GM19023 (cell line): ENCODE results near the gene ACTN1.

ENCODE experiments used
- ATAC-seq: cut with Tn5 transposase; IDR thresholded peaks from one replicate; pipeline ENCODE4 v1.9.1; 2021; ENCODE audit warnings: mild to moderate bottlenecking, moderate library complexity; ENCODE audit not compliant: unreplicated experiment

The ACTN1 gene

GRCh38 chr14:68921049-68921448 is 58.1 kb downstream of the ACTN1 start:
- no peak for ATAC-seq

- ATAC-seq: no peak
Observed at GRCh38 chr14:68919129-68919927, 59.8 kb downstream of the ACTN1 start.

- no peak for ATAC-seq
Observed at GRCh38 chr14:68918612-68919011, 60.5 kb downstream of the ACTN1 start.

DNA sequence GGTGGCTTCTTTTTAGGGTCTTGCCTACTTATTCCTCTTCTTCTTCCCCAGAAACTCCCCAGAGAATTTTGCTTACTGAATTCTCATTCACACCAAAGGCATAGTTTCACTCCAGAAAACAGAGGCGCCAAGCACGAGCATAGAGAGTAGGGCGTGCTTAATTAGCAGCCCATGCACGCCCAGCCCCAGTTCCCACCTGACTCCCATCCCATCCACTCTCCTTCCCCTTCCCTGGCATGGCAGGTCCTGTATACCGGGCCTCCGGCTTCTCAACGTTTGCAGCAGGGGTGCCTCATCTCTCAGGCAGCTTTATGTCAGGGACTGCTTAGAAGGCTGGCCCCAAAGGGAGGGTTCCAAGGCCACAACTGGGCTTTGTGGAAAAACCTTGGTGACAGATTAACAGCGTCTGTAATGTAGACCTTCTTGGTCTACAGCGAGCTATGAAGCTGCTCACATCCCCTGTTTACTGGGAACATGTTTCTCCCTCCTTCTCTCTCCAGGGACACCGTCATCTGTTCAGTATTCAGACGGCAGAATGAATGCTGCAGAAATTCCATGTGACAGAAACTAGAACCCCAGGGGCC is 62.7 kb downstream of the ACTN1 start:
- ATAC-seq: no peak

DNA sequence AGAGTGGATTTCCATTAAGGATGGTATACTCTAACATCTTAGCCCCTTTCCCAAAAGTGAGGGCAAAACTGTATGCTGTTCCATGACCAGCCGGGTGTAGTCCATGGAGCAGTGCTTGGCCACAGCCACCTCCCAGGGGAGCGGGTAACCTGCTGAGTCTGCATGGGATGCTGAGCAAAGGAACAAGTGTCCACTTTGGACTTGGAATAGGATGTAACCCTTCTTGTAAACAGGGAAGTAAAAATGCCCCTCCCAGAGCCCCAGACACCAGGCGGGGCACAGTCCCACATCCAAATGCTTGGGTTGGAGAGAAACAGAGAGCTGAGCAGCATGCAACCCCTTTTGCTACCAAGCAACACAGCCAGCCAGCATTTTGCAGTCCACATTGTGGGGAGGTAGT is 65.6 kb downstream of the ACTN1 start:
- no peak for ATAC-seq

- ATAC-seq: peak; percentile 62
Observed at GRCh38 chr14:68911594-68912227, 67.4 kb downstream of the ACTN1 start.

DNA sequence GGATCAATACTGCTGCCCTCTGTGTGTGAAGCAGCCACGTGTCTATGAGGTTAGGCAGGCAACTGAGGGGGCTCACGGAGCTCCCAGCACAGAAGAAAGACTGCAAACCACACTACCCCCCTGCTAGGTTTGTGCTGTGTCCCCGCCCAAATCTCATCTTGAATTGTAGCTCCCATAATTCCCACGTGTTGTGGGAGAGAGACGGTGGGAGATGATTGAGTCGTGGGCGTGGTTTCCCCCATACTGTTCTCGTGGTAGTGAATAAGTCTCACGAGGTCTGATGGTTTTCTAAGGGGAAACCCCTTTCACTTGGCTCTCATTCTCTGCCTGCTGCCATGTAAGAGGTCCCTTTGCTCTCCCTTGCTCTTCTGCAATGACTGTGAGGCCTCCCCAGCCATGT is 68.6 kb downstream of the ACTN1 start:
- ATAC-seq: no peak

- ATAC-seq: no peak
Observed at GRCh38 chr14:68908803-68909202, 70.3 kb downstream of the ACTN1 start.

DNA sequence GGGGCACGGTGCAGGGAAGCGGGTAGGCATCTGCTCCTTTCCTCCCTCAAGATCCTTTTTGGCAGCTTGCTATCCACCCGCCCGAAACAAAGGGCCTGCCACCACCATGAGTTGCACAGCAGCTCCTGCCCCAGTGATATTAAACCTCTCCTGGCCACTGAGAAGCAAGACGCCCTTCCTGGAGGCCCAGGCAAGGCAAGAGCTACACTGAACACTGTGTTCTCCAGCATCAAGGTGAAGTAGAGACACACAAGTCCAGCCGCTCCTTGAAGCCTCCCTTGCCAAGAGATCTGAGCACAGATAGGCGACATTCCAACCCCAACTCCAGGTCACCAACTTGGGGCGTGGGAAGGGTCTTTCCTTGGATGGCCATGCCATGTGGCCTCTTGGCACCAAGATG is 70.9 kb downstream of the ACTN1 start:
- ATAC-seq: no peak

DNA sequence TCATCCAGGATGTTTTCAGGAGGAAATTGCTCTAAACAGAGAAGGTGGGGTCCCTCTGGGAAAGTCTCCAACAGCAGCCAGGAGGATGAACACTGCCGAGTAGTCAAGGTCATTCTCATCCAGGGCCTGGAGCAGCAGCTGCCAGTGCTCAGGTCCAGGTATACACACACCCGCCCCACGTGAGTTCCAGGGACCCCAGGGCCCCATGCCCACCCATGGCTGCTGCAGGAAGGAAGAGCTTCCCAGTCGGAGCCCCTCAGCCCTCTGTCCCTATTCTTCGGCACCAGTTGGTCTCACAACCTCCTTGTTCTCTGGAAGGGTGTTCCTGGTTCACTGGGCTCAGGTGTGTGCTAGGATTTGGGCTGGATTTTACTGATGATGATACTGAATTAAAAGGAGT is 72.7 kb downstream of the ACTN1 start:
- ATAC-seq: no peak

DNA sequence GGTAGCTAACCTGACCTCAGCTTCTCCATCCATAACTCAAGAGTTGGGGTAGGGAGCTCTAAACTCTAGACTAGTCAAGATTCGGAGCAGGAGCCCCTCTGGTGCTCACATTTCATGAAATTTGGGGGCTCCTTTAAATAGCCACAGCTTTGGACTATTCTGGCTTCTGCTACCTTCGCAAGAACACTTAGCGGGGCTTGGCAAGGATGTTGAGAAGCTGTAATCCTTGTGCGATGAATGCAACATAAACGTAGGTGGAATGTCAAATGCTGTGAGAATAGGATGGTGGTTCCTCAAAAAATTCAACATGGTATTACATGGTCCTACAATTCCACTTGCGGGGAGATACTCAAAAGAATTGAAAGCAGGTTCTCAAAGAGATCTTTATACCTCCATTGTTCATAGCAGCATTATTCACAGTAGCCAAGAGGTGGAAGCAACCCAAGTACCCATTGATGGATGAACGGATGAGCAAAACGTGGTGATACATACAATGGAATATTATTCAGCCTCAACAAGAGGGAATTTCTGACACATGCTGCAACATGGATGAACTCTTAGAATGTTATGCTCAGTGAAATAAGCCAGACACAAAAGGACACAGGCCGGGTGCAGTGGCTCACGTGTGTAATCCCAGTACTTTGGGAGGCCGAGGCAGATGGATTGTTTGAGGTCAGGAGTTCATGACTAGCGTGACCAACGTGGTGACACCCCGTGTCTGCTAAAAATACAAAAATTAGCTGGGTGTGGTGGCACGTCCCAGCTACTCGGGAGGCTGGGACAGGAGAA is 73.8 kb downstream of the ACTN1 start:
- ATAC-seq: no peak

DNA sequence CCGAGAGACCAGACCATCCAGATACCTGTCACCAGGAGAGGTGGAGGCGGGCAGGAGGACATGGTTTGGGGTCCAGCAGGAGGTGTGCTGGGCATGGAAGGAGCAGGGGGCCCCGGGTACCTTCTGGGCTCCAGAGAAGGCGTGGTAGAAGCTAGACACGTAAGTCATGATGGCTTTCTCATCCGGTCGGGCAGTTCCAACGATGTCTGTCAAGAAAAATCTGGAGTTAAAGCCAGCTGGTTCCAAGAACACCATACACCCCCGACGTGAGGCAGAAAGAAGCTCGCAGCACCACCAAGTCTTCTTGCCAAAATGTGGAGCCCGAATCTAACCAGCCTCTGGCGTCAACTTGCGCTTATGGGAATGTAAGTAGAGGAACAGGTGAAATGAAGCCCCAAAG is 76.7 kb downstream of the ACTN1 start:
- ATAC-seq: no peak

DNA sequence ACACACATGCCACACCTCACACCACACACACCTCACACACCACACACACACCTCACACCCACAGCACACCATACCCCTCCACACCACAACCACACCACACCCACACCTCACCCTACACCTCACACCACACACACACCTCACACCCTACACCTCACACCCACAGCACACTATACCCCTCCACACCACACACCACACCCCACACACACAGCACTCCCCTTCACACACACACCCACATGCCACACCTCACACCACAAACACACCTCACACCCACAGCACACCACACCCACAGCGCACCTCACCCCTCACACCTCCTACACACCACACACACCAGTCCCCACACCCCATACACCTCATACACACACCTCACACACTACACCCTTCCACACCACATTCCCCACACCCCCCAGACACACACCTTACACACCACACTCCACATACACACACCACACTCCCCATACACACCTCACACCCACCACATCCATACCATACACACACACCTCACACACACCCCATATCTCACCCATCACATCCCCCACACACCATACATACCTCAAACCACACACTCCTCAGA is 80.0 kb downstream of the ACTN1 start:
- ATAC-seq: no peak

- no peak for ATAC-seq
Observed at GRCh38 chr14:68898248-68899032, 80.7 kb downstream of the ACTN1 start.

- no peak for ATAC-seq
Observed at GRCh38 chr14:68897559-68898155, 81.4 kb downstream of the ACTN1 start.

- ATAC-seq: no peak
Observed at GRCh38 chr14:68896132-68896531, 83.0 kb downstream of the ACTN1 start.

GRCh38 chr14:68894802-68895703 is 84.0 kb downstream of the ACTN1 start:
- no peak for ATAC-seq

- no peak for ATAC-seq
Observed at GRCh38 chr14:68894123-68894522, 85.0 kb downstream of the ACTN1 start.

- ATAC-seq: no peak
Observed at GRCh38 chr14:68893566-68893965, 85.5 kb downstream of the ACTN1 start.
